Ishikawa (cell line): ENCODE data around the gene CLCNKB.
A peak's percentile ranks its signal among the peaks of the same experiment; 100 is the strongest.

ENCODE experiments used
- CEBPB ChIP-seq: IDR thresholded peaks from 2 replicates; pipeline ENCODE4 v1.6.1; 2012
- CREB1 ChIP-seq: IDR thresholded peaks from 2 replicates; pipeline ENCODE4 v1.6.1; 2012; ENCODE audit warnings: low read depth
- EGR1 ChIP-seq: IDR thresholded peaks from 2 replicates; pipeline ENCODE4 v1.6.1; 2012
- EP300 ChIP-seq: IDR thresholded peaks from 2 replicates; pipeline ENCODE4 v1.6.1; 2012; ENCODE audit warnings: borderline replicate concordance
- FOXM1 ChIP-seq: IDR thresholded peaks from 2 replicates; pipeline ENCODE4 v1.6.1; 2012; ENCODE audit warnings: low read depth, borderline replicate concordance
- NFIC ChIP-seq: IDR thresholded peaks from 2 replicates; pipeline ENCODE4 v1.6.1; 2012
- RAD21 ChIP-seq: IDR thresholded peaks from 2 replicates; pipeline ENCODE4 v1.6.1; 2012; ENCODE audit warnings: low read depth
- TAF1 ChIP-seq: IDR thresholded peaks from 2 replicates; pipeline ENCODE4 v1.6.1; 2012; ENCODE audit warnings: low read depth, mild to moderate bottlenecking
- TCF12 ChIP-seq: IDR thresholded peaks from 2 replicates; pipeline ENCODE4 v1.6.1; 2012; ENCODE audit warnings: low read depth
- TEAD4 ChIP-seq: IDR thresholded peaks from 2 replicates; pipeline ENCODE4 v1.6.1; 2012
- YY1 ChIP-seq: IDR thresholded peaks from 2 replicates; pipeline ENCODE4 v1.6.1; 2012; ENCODE audit warnings: low read depth
- ZBTB7A ChIP-seq: IDR thresholded peaks from 2 replicates; pipeline ENCODE4 v1.6.1; 2012; ENCODE audit warnings: low read depth
- TF ChIP-seq, protein P1 (sequence below): IDR thresholded peaks from 2 replicates; pipeline ENCODE4 v1.6.1; 2012; ENCODE audit warnings: low read depth, mild to moderate bottlenecking
- TF ChIP-seq, protein P2 (sequence below): IDR thresholded peaks from 2 replicates; pipeline ENCODE4 v1.6.1; 2012
- TF ChIP-seq, protein P3 (sequence below): IDR thresholded peaks from 2 replicates; pipeline ENCODE4 v1.6.1; 2012

The CLCNKB gene

DNA sequence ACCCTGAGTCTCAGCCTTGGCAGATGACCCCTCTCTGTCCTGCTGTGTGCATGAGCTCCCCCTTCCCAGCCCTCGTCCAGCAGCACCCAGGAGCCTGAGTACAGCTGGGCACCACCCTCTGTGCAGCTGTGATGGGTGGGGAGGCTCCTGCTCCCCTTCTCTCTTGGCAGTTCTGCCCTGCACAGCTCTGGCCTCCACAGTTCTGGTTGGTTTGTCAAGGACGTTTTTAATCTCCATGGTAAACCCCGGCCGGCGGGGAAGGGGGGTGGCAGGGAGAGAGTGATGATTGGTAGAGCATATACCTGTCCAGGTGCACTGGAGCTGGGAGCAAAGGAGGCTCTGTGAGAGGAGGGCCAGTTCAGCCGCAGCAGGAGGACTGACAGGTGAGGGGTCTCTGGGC lies 21.9 kb upstream of the CLCNKB start, which contains the start of gene CLCNKA:
CLCNKA (plus strand) TSS at position 356 of the 400 bp plus-strand sequence. CDS start 584 bp downstream, outside the sequence.
- TF ChIP-seq CREB1 (no peak), TAF1 (no peak), TCF12 (no peak), EGR1 (no peak), ZBTB7A (no peak), FOXM1 (no peak), NFIC (no peak), TEAD4 (no peak), EP300 (no peak), YY1 (no peak), CEBPB (no peak), RAD21 (no peak)
- TF ChIP-seq, protein P1, sequence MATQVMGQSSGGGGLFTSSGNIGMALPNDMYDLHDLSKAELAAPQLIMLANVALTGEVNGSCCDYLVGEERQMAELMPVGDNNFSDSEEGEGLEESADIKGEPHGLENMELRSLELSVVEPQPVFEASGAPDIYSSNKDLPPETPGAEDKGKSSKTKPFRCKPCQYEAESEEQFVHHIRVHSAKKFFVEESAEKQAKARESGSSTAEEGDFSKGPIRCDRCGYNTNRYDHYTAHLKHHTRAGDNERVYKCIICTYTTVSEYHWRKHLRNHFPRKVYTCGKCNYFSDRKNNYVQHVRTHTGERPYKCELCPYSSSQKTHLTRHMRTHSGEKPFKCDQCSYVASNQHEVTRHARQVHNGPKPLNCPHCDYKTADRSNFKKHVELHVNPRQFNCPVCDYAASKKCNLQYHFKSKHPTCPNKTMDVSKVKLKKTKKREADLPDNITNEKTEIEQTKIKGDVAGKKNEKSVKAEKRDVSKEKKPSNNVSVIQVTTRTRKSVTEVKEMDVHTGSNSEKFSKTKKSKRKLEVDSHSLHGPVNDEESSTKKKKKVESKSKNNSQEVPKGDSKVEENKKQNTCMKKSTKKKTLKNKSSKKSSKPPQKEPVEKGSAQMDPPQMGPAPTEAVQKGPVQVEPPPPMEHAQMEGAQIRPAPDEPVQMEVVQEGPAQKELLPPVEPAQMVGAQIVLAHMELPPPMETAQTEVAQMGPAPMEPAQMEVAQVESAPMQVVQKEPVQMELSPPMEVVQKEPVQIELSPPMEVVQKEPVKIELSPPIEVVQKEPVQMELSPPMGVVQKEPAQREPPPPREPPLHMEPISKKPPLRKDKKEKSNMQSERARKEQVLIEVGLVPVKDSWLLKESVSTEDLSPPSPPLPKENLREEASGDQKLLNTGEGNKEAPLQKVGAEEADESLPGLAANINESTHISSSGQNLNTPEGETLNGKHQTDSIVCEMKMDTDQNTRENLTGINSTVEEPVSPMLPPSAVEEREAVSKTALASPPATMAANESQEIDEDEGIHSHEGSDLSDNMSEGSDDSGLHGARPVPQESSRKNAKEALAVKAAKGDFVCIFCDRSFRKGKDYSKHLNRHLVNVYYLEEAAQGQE = no peak
- TF ChIP-seq, protein P2, sequence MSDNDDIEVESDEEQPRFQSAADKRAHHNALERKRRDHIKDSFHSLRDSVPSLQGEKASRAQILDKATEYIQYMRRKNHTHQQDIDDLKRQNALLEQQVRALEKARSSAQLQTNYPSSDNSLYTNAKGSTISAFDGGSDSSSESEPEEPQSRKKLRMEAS = no peak
- TF ChIP-seq, protein P3, sequence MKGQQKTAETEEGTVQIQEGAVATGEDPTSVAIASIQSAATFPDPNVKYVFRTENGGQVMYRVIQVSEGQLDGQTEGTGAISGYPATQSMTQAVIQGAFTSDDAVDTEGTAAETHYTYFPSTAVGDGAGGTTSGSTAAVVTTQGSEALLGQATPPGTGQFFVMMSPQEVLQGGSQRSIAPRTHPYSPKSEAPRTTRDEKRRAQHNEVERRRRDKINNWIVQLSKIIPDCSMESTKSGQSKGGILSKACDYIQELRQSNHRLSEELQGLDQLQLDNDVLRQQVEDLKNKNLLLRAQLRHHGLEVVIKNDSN = no peak

DNA sequence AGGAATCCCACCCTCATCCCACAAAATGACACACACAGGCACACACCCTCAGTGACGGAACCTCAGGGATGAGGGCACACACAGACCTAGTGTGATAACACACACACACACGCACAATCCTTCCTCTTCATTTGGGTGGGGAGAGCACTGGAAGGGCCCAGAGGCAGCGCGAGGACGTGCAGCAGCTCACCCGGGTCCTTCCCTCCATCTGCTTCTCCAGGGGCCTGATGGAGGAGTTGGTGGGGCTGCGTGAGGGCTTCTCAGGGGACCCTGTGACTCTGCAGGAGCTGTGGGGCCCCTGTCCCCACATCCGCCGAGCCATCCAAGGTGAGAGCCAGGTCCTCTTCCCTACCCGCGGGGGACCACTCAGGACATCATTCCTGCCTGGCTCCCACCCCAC lies 21.2 kb upstream of the CLCNKB start:
- TF ChIP-seq EGR1 (no peak), CEBPB (no peak), NFIC (no peak), TEAD4 (no peak), TCF12 (no peak)
- TF ChIP-seq, protein P1 = no peak

DNA sequence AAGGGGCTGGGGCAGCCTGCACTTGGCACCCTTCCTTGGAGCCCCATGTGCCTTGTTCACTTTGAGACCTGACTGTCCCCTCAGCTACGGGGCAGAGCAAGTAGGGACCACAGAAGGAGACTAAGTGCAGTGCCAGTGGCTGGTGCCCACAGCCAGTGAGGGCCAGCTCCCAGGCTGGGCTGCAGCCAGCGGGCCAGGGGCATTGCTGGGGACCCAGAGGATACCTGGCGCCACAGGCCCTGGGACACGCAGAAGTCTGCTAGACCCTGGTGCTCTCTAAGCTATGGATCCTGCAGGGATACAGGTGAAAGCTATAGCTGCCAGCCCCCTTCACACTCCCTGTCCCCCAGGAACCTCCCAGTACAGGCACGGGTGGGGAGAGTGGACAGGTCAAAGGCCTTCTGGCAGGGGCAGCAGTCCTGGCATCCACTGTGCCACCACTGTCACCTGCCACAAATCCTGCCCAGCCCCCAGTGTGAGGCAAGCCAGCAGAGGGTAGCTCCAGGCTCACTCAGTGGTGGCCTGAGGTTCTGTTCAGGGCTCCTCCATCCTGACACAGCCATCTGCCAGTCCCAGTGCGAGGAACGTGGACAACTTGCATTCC lies 20.4 kb upstream of the CLCNKB start:
- TF ChIP-seq CREB1 (no peak), EP300 (no peak), EGR1 (no peak), TEAD4 (no peak), FOXM1 (no peak)

DNA sequence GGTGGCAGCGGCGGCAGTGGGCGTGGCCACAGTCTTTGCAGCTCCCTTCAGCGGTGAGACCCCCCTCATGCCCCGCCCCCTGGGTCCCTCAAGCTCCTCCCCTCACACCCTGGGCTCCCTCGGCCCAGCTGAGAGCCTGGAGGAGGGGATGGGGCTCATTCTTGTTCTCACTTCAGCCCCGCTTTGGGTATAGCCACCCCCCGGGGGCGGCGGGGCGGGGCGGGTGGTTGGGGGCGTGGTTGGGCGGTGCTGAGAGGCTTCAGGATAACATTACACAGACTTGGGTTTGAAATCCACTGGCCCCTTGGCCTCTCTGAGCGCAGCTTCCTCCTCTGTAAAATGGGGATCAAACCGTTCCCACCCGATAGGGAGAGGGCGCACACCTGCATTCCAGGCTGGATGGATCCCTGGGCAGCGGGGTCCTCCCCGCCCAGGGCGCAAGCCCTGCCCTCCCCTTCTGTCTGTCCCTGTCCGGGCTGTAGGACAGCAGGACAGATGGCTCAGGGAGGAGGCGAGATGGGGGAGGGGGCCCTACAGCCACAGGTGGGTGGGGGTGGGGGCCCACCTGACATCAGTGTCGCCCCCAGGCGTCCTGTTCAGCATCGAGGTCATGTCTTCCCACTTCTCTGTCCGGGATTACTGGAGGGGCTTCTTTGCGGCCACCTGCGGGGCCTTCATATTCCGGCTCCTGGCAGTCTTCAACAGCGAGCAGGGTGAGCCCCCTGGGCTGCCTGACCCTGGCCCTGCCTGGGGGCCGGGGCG lies 16.7 kb upstream of the CLCNKB start:
- 0 out of 2 replicates have a peak, but pooled peaks have one; percentile 19 for TF ChIP-seq TCF12
- TF ChIP-seq, protein P3 = no peak

DNA sequence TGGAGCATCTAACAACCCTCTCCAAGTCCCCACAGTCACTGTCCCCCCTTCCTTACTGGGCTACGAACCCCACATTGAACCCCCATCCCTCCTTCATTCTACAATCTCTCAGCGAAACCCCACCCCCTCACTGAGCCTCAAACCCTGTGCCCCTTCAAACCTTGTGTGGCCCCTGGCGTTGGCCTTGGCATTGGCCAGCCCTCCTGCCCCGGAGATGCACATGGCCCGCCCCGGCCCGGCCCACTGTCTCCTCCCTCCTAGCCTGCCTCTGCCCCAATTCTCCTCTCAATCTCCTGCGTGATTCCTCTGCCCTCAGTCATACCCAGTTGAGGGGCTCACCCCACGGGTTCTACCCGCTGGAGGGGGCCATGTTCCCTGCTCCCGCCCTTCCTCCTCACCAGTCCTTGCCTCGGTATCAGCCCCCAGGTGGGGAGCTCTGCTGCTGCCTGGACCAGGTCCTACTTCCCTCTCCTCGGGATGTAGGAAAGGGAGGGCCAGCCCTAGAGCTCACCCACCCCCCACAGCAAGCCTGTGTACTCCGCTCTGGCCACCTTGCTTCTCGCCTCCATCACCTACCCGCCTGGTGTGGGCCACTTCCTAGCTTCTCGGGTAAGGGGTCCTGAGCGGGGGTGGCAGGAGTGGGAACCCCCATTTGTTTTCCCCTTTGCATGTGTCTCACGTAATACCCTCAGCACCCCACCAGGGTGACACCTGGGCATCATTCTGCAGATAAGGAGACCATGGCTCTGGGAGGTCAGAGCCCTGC lies 15.2 kb upstream of the CLCNKB start:
- TF ChIP-seq EP300 (no peak), NFIC (no peak), FOXM1 (no peak), CREB1 (no peak), YY1 (no peak), TCF12 (no peak), ZBTB7A (no peak), TEAD4 (no peak)
- TF ChIP-seq, protein P3 = no peak
- TF ChIP-seq, protein P1 = no peak
